H9 (cell line): ENCODE measurements around the gene OR52N4. TPM values are rescaled to one million over a fixed set of nuclear protein-coding genes. Genes with fewer than 3 reads are reported as not detected.

Experiments
- DNase-seq: peaks from one replicate; pipeline ENCODE4 v3.0.0-alpha.2; 2017
- H2AFZ ChIP-seq: one replicate; pipeline ENCODE4 v1.6.1; 2013; ENCODE audit warnings: mild to moderate bottlenecking, low read length, control low read depth, moderate library complexity
- H2AK5ac ChIP-seq: 2 replicates; pipeline ENCODE4 v1.6.1; 2013; ENCODE audit warnings: low read length, control low read depth, mixed read lengths; ENCODE audit not compliant: insufficient read length
- H2BK120ac ChIP-seq: one replicate; pipeline ENCODE4 v1.6.1; 2013; ENCODE audit warnings: low read depth, mild to moderate bottlenecking, low read length, control low read depth, inconsistent platforms; ENCODE audit not compliant: poor library complexity, severe bottlenecking
- H2BK12ac ChIP-seq: 2 replicates; pipeline ENCODE4 v1.6.1; 2013; ENCODE audit warnings: low read length, control low read depth, mixed read lengths, low read depth; ENCODE audit not compliant: insufficient read length
- H2BK15ac ChIP-seq: 2 replicates; pipeline ENCODE4 v1.6.1; 2013; ENCODE audit warnings: low read depth, low read length, control low read depth
- H2BK20ac ChIP-seq: one replicate; pipeline ENCODE4 v1.6.1; 2013; ENCODE audit warnings: low read depth, mild to moderate bottlenecking, low read length, control low read depth, inconsistent platforms; ENCODE audit not compliant: poor library complexity, severe bottlenecking
- H2BK5ac ChIP-seq: 2 replicates; pipeline ENCODE4 v1.6.1; 2013; ENCODE audit warnings: low read length, control low read depth, mixed read lengths; ENCODE audit not compliant: insufficient read length
- H3K14ac ChIP-seq: 2 replicates; pipeline ENCODE4 v1.6.1; 2013; ENCODE audit warnings: low read length, control low read depth; ENCODE audit not compliant: insufficient read depth
- H3K18ac ChIP-seq: 2 replicates; pipeline ENCODE4 v1.6.1; 2013; ENCODE audit warnings: low read depth, mild to moderate bottlenecking, mixed read lengths, low read length, control low read depth; ENCODE audit not compliant: insufficient read length
- H3K23ac ChIP-seq: 2 replicates; pipeline ENCODE4 v1.6.1; 2013; ENCODE audit warnings: low read length, control low read depth, mixed read lengths, low read depth; ENCODE audit not compliant: insufficient read length
- H3K23me2 ChIP-seq: 2 replicates; pipeline ENCODE4 v1.6.1; 2013; ENCODE audit warnings: low read depth, mild to moderate bottlenecking, mixed read lengths, low read length, control low read depth; ENCODE audit not compliant: insufficient read length, poor library complexity, severe bottlenecking
- H3K27ac ChIP-seq: 2 replicates; pipeline ENCODE4 v1.5.1; 2013; ENCODE audit warnings: low read length, control low read depth, mixed read lengths, low read depth; ENCODE audit not compliant: insufficient read length
- H3K27me3 ChIP-seq: 2 replicates; pipeline ENCODE4 v1.6.1; 2013; ENCODE audit warnings: low read length, control low read depth, inconsistent platforms; ENCODE audit not compliant: insufficient read depth
- H3K4ac ChIP-seq: 2 replicates; pipeline ENCODE4 v1.6.1; 2013; ENCODE audit warnings: low read depth, mild to moderate bottlenecking, control low read depth, inconsistent platforms, low read length, moderate library complexity
- H3K4me1 ChIP-seq: 2 replicates; pipeline ENCODE4 v1.6.1; 2013; ENCODE audit warnings: low read length, control low read depth, inconsistent platforms; ENCODE audit not compliant: insufficient read depth
- H3K4me2 ChIP-seq: 2 replicates; pipeline ENCODE4 v1.6.1; 2013; ENCODE audit warnings: low read length, control low read depth, mixed read lengths; ENCODE audit not compliant: insufficient read length, insufficient read depth
- H3K56ac ChIP-seq: 2 replicates; pipeline ENCODE4 v1.6.1; 2013; ENCODE audit warnings: low read depth, mild to moderate bottlenecking, mixed read lengths, low read length, control low read depth; ENCODE audit not compliant: insufficient read length
- H3K79me1 ChIP-seq: 2 replicates; pipeline ENCODE4 v1.6.1; 2013; ENCODE audit warnings: low read depth, mild to moderate bottlenecking, moderate library complexity, low read length, control low read depth, inconsistent platforms; ENCODE audit not compliant: insufficient read depth, poor library complexity, severe bottlenecking
- H3K79me2 ChIP-seq: 2 replicates; pipeline ENCODE4 v1.6.1; 2013; ENCODE audit warnings: low read length, control low read depth, inconsistent platforms; ENCODE audit not compliant: insufficient read depth
- H3K9ac ChIP-seq: 2 replicates; pipeline ENCODE4 v1.6.1; 2013; ENCODE audit warnings: low read length, control low read depth, mixed read lengths; ENCODE audit not compliant: insufficient read length; ENCODE audit errors: extremely low read depth
- H3K9me3 ChIP-seq: one replicate; pipeline ENCODE4 v1.6.1; 2013; ENCODE audit warnings: low read depth, low read length, inconsistent platforms; ENCODE audit not compliant: control insufficient read depth
- H3T11ph ChIP-seq: one replicate; pipeline ENCODE4 v1.6.1; 2013; ENCODE audit warnings: mild to moderate bottlenecking, low read length, control low read depth, inconsistent platforms
- H4K20me1 ChIP-seq: one replicate; pipeline ENCODE4 v1.6.1; 2013; ENCODE audit not compliant: control insufficient read depth, insufficient read length, insufficient read depth
- H4K5ac ChIP-seq: 2 replicates; pipeline ENCODE4 v1.6.1; 2013; ENCODE audit warnings: low read depth, mild to moderate bottlenecking, mixed read lengths, low read length, control low read depth; ENCODE audit not compliant: insufficient read length
- H4K8ac ChIP-seq: replicated peaks from 2 replicates; pipeline ENCODE4 v1.6.1; 2013; ENCODE audit warnings: low read length, control low read depth, mixed read lengths, low read depth; ENCODE audit not compliant: insufficient read length
- H4K91ac ChIP-seq: 2 replicates; pipeline ENCODE4 v1.6.1; 2013; ENCODE audit warnings: low read depth, mild to moderate bottlenecking, moderate library complexity, mixed read lengths, low read length, control low read depth; ENCODE audit not compliant: insufficient read length
- H3K27ac Mint-ChIP-seq, 3 experiments: 2 replicates in 2 of 3; 3 replicates in 1 of 3; pipeline ENCODE4 v1.8.0; 2020 to 2021; ENCODE audit warnings: mixed read lengths in 3 of 3, mild to moderate bottlenecking in 1 of 3, moderate library complexity in 1 of 3
- H3K27me3 Mint-ChIP-seq: 2 replicates; pipeline ENCODE4 v1.8.0; 2021; ENCODE audit warnings: low read depth, mild to moderate bottlenecking, moderate library complexity, mixed read lengths
- H3K36me3 Mint-ChIP-seq, 3 experiments: 2 replicates in 2 of 3; 3 replicates in 1 of 3; pipeline ENCODE4 v1.8.0; 2020 to 2021; ENCODE audit warnings: low read depth in 3 of 3, mixed read lengths in 3 of 3; ENCODE audit not compliant: insufficient read depth in 1 of 3
- H3K4me1 Mint-ChIP-seq, 2 experiments: 2 replicates each; pipeline ENCODE4 v1.8.0; 2020; ENCODE audit warnings: mixed read lengths in 2 of 2
- H3K4me3 Mint-ChIP-seq, 2 experiments: 2 replicates in 1 of 2; 3 replicates in 1 of 2; pipeline ENCODE4 v1.8.0; 2020 to 2021; ENCODE audit warnings: mild to moderate bottlenecking in 2 of 2, mixed read lengths in 2 of 2, moderate library complexity in 1 of 2
- H3K9me3 Mint-ChIP-seq, 2 experiments: 2 replicates in 1 of 2; 3 replicates in 1 of 2; pipeline ENCODE4 v1.8.0; 2020; ENCODE audit warnings: mild to moderate bottlenecking in 2 of 2, mixed read lengths in 2 of 2, moderate library complexity in 1 of 2
- CTCF ChIP-seq: fragments of 200-600 bp; sonication (generic); conservative IDR thresholded peaks from 3 replicates; pipeline ENCODE4 v1.8.0; 2021; ENCODE audit warnings: antibody characterized with exemption, mild to moderate bottlenecking
- WGBS: extraction: QIAGEN DNeasy Blood & Tissue Kit; methylation state at CpG from one replicate; pipeline ENCODE4 v1.1.7; 2013; ENCODE audit warnings: missing lambda C conversion rate, low lambda C conversion rate, mixed read lengths; ENCODE audit not compliant: insufficient read length; ENCODE audit errors: extremely low coverage; 5-methylcytosine and 5-hydroxymethylcytosine counted together
- total RNA-seq: library from RNA; stranded (reverse); gene quantifications from 2 replicates; pipeline ENCODE4 v1.2.1, GENCODE V29; 2021

Gene OR52N4
- total RNA-seq, 1 experiment from 2014 or later: not detected

GRCh38 chr11:5726351-5726750 is 27.7 kb upstream of the OR52N4 start:
- H2BK12ac ChIP-seq: no peak overlapping the region
- no peak overlapping the region for H3K4ac ChIP-seq
- H3K27me3 ChIP-seq: no peaks in the 10 kb centered on the region
- no peak overlapping the region for H4K5ac ChIP-seq
- no peaks in the 10 kb centered on the region for H3K79me1 ChIP-seq
- no peak overlapping the region for H2BK120ac ChIP-seq
- no peak overlapping the region for H2BK5ac ChIP-seq
- no peaks in the 10 kb centered on the region for H3K36me3 Mint-ChIP-seq
- no peak overlapping the region for H3K23ac ChIP-seq
- no peaks in the 10 kb centered on the region for H3K79me2 ChIP-seq
- no peaks in the 10 kb centered on the region for H3K9me3 Mint-ChIP-seq
- no peak overlapping the region for H3K18ac ChIP-seq
- H3K9ac ChIP-seq: no peak overlapping the region
- H3K56ac ChIP-seq: no peak overlapping the region
- no peaks in the 10 kb centered on the region for H4K20me1 ChIP-seq
- H4K91ac ChIP-seq: no peak overlapping the region
- DNase-seq: no peak
- H3K27me3 Mint-ChIP-seq: no peaks in the 10 kb centered on the region; the same call in 1 of the 2 replicates
- no CpG with 5 or more reads among the region's 1 CpG for WGBS
- TF ChIP-seq CTCF: no peak
- no peak overlapping the region for H3T11ph ChIP-seq
- H3K4me3 Mint-ChIP-seq: no peak overlapping the region
- no peak overlapping the region for H3K27ac ChIP-seq
- no peaks in the 10 kb centered on the region for H3K4me1 Mint-ChIP-seq
- no peak overlapping the region for H2BK20ac ChIP-seq
- no peak overlapping the region for H3K27ac Mint-ChIP-seq
- no peak overlapping the region for H4K8ac ChIP-seq
- H3K14ac ChIP-seq: no peak overlapping the region
- H2AK5ac ChIP-seq: no peak overlapping the region
- no peaks in the 10 kb centered on the region for H3K9me3 ChIP-seq
- H3K4me2 ChIP-seq: no peak overlapping the region
- no peaks in the 10 kb centered on the region for H3K23me2 ChIP-seq
- H2AFZ ChIP-seq: no peak overlapping the region
- H2BK15ac ChIP-seq: no peak overlapping the region
- no peaks in the 10 kb centered on the region for H3K4me1 ChIP-seq
